HEK293 (cell line): ENCODE measurements around the gene PAIP2.

Experiments
- IKZF3 ChIP-seq: fragments of 450-650 bp; IDR thresholded peaks from 2 replicates; pipeline ENCODE4 v1.5.0; 2018; ENCODE audit warnings: missing biosample characterization, mild to moderate bottlenecking, missing genetic modification characterization, moderate library complexity
- KLF1 ChIP-seq: fragments of 450-650 bp; formaldehyde crosslinking; IDR thresholded peaks from 2 replicates; pipeline ENCODE4 v1.5.1; 2016; ENCODE audit warnings: missing biosample characterization, missing genetic modification characterization
- KLF10 ChIP-seq: fragments of 450-650 bp; IDR thresholded peaks from 2 replicates; pipeline ENCODE4 v1.5.1; 2018; ENCODE audit warnings: missing biosample characterization, mild to moderate bottlenecking, missing genetic modification characterization
- OSR2 ChIP-seq: fragments of 450-650 bp; formaldehyde crosslinking; IDR thresholded peaks from 2 replicates; pipeline ENCODE4 v1.5.1; 2016; ENCODE audit warnings: missing biosample characterization, missing genetic modification characterization
- PRDM1 ChIP-seq: fragments of 450-650 bp; formaldehyde crosslinking; IDR thresholded peaks from 2 replicates; pipeline ENCODE4; 2016; ENCODE audit warnings: missing biosample characterization, missing genetic modification characterization
- SETDB1 ChIP-seq: IDR thresholded peaks from one replicate; pipeline ENCODE4 v1.6.1; 2017; ENCODE audit warnings: mild to moderate bottlenecking, low read length, moderate library complexity, mixed read lengths; ENCODE audit not compliant: insufficient read length
- TCF7L2 ChIP-seq: IDR thresholded peaks from 2 replicates; pipeline ENCODE4 v1.6.1; 2011; ENCODE audit warnings: low read depth, mild to moderate bottlenecking, inconsistent platforms, low read length, moderate library complexity, borderline replicate concordance
- ZBTB21 ChIP-seq: fragments of 450-650 bp; formaldehyde crosslinking; IDR thresholded peaks from 2 replicates; pipeline ENCODE4 v1.5.1; 2017; ENCODE audit warnings: missing biosample characterization, missing genetic modification characterization
- ZEB2 ChIP-seq: fragments of 450-650 bp; formaldehyde crosslinking; IDR thresholded peaks from 2 replicates; pipeline ENCODE4 v1.5.1; 2016; ENCODE audit warnings: missing biosample characterization, missing genetic modification characterization
- ZFP37 ChIP-seq: fragments of 450-650 bp; formaldehyde crosslinking; IDR thresholded peaks from 2 replicates; pipeline ENCODE4 v1.5.1; 2016; ENCODE audit warnings: missing biosample characterization, missing genetic modification characterization
- ZNF121 ChIP-seq: fragments of 450-650 bp; formaldehyde crosslinking; IDR thresholded peaks from 2 replicates; pipeline ENCODE4 v1.5.1; 2016; ENCODE audit warnings: missing biosample characterization, missing genetic modification characterization
- ZNF146 ChIP-seq: fragments of 450-650 bp; formaldehyde crosslinking; IDR thresholded peaks from 2 replicates; pipeline ENCODE4 v1.5.1; 2016; ENCODE audit warnings: missing biosample characterization, missing genetic modification characterization
- ZNF16 ChIP-seq: fragments of 450-650 bp; formaldehyde crosslinking; IDR thresholded peaks from 2 replicates; pipeline ENCODE4 v1.5.1; 2016; ENCODE audit warnings: low read depth, missing biosample characterization, missing genetic modification characterization
- ZNF324 ChIP-seq: fragments of 450-650 bp; formaldehyde crosslinking; IDR thresholded peaks from 2 replicates; pipeline ENCODE4 v1.5.1; 2016; ENCODE audit warnings: missing biosample characterization, missing genetic modification characterization
- ZNF366 ChIP-seq: fragments of 450-650 bp; formaldehyde crosslinking; conservative IDR thresholded peaks from 2 replicates; pipeline ENCODE4 v1.5.1; 2016; ENCODE audit warnings: missing biosample characterization, missing genetic modification characterization
- ZNF37A ChIP-seq: fragments of 450-650 bp; IDR thresholded peaks from 2 replicates; pipeline ENCODE4 v1.5.1; 2018; ENCODE audit warnings: missing biosample characterization, missing genetic modification characterization
- ZNF404 ChIP-seq: fragments of 450-650 bp; formaldehyde crosslinking; IDR thresholded peaks from 2 replicates; pipeline ENCODE4 v1.5.1; 2017; ENCODE audit warnings: missing biosample characterization, missing genetic modification characterization
- ZNF473 ChIP-seq: fragments of 450-650 bp; formaldehyde crosslinking; IDR thresholded peaks from 2 replicates; pipeline ENCODE4 v1.5.1; 2017; ENCODE audit warnings: missing biosample characterization, missing genetic modification characterization
- ZNF548 ChIP-seq: fragments of 450-650 bp; formaldehyde crosslinking; IDR thresholded peaks from 2 replicates; pipeline ENCODE4 v1.5.1; 2016; ENCODE audit warnings: missing biosample characterization, missing genetic modification characterization
- ZNF549 ChIP-seq: fragments of 450-650 bp; IDR thresholded peaks from 2 replicates; pipeline ENCODE4 v1.5.1; 2018; ENCODE audit warnings: missing biosample characterization, missing genetic modification characterization, mild to moderate bottlenecking, inconsistent platforms, moderate library complexity
- ZNF623 ChIP-seq: fragments of 450-650 bp; formaldehyde crosslinking; IDR thresholded peaks from 2 replicates; pipeline ENCODE4 v1.5.1; 2016; ENCODE audit warnings: missing biosample characterization, missing genetic modification characterization
- ZNF660 ChIP-seq: fragments of 450-650 bp; IDR thresholded peaks from 2 replicates; pipeline ENCODE4 v1.5.1; 2018; ENCODE audit warnings: missing biosample characterization, mild to moderate bottlenecking, missing genetic modification characterization
- ZNF76 ChIP-seq: fragments of 450-650 bp; formaldehyde crosslinking; IDR thresholded peaks from 2 replicates; pipeline ENCODE4; 2016; ENCODE audit warnings: low read depth, missing biosample characterization, missing genetic modification characterization, borderline replicate concordance
- ZSCAN30 ChIP-seq: fragments of 450-650 bp; IDR thresholded peaks from 2 replicates; pipeline ENCODE4 v1.5.1; 2018; ENCODE audit warnings: missing biosample characterization, mild to moderate bottlenecking, missing genetic modification characterization, moderate library complexity
- TF ChIP-seq, protein P1 (sequence below): fragments of 450-650 bp; formaldehyde crosslinking; IDR thresholded peaks from 2 replicates; pipeline ENCODE4; 2016; ENCODE audit warnings: missing biosample characterization, missing genetic modification characterization
- TF ChIP-seq, protein P2 (sequence below): IDR thresholded peaks from 2 replicates; pipeline ENCODE4 v1.6.1; 2011; ENCODE audit warnings: mild to moderate bottlenecking, low read depth, low read length, borderline replicate concordance
- TF ChIP-seq, protein P3 (sequence below): fragments of 450-650 bp; formaldehyde crosslinking; IDR thresholded peaks from 2 replicates; pipeline ENCODE4 v1.5.1; 2016; ENCODE audit warnings: missing biosample characterization, missing genetic modification characterization
- TF ChIP-seq, protein P4 (sequence below): fragments of 450-650 bp; formaldehyde crosslinking; IDR thresholded peaks from 2 replicates; pipeline ENCODE4 v1.5.1; 2016; ENCODE audit warnings: missing biosample characterization, missing genetic modification characterization
- TF ChIP-seq, protein P5 (sequence below): fragments of 450-650 bp; formaldehyde crosslinking; optimal IDR thresholded peaks from 2 replicates; pipeline ENCODE3; 2016; ENCODE audit warnings: missing biosample characterization, mild to moderate bottlenecking, missing genetic modification characterization
- TF ChIP-seq, protein P6 (sequence below): fragments of 450-650 bp; formaldehyde crosslinking; IDR thresholded peaks from 2 replicates; pipeline ENCODE4 v1.5.1; 2016; ENCODE audit warnings: missing biosample characterization, missing genetic modification characterization
- TF ChIP-seq, protein P7 (sequence below): fragments of 450-650 bp; formaldehyde crosslinking; IDR thresholded peaks from 2 replicates; pipeline ENCODE4 v1.5.1; 2016; ENCODE audit warnings: missing biosample characterization, missing genetic modification characterization

The PAIP2 gene

DNA sequence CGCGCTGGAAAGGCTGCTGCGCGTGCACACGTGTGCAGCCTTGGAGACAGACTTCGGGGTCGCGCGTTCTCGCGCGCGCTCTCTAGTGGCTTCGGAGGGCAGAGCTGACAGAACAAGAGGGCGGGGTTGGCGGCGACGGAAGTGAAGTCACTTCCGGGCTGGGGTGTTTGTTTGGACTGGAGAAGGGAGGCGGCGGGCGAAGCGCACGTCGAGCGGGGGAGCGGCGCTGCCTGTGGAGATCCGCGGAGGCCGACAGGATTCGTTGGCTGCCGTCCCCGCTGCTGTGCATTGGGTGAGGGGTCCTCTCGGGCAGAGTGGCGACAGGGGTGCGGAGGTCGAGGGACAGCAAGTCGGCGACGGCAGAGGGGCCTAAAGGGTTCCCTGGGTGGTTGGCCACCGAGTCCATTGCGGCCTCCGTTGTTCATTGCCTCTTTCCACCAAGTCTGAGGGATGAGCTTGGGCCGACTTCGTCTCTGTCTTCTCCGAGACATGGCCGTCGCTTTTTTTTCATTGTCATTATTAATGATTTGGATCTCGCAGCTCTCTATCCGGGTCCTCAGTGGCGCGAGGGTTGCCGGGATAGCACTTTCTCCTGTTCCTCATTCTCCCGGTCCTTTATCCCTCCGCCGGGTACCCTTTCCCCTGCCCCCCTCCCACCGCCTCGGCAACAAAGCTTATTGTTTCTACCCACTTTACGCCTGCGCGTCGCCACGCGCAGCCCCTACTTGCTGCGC, at the start of gene PAIP2 (continued):
- TF ChIP-seq, protein P1, sequence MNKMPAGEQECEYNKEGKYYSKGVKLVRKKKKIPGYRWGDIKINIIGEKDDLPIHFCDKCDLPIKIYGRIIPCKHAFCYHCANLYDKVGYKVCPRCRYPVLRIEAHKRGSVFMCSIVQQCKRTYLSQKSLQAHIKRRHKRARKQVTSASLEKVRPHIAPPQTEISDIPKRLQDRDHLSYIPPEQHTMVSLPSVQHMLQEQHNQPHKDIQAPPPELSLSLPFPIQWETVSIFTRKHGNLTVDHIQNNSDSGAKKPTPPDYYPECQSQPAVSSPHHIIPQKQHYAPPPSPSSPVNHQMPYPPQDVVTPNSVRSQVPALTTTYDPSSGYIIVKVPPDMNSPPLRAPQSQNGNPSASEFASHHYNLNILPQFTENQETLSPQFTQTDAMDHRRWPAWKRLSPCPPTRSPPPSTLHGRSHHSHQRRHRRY (tag by site-specific recombination) = 0 out of 2 replicates have a peak, but pooled peaks have one; percentile 82
- 0 out of 2 replicates have a peak, but pooled peaks have one; percentile 27 for TF ChIP-seq ZNF548 (tag by site-specific recombination)
- TF ChIP-seq, protein P2, sequence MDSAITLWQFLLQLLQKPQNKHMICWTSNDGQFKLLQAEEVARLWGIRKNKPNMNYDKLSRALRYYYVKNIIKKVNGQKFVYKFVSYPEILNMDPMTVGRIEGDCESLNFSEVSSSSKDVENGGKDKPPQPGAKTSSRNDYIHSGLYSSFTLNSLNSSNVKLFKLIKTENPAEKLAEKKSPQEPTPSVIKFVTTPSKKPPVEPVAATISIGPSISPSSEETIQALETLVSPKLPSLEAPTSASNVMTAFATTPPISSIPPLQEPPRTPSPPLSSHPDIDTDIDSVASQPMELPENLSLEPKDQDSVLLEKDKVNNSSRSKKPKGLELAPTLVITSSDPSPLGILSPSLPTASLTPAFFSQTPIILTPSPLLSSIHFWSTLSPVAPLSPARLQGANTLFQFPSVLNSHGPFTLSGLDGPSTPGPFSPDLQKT = no peak; the same call in 1 of the 2 replicates
- TF ChIP-seq, protein P3, sequence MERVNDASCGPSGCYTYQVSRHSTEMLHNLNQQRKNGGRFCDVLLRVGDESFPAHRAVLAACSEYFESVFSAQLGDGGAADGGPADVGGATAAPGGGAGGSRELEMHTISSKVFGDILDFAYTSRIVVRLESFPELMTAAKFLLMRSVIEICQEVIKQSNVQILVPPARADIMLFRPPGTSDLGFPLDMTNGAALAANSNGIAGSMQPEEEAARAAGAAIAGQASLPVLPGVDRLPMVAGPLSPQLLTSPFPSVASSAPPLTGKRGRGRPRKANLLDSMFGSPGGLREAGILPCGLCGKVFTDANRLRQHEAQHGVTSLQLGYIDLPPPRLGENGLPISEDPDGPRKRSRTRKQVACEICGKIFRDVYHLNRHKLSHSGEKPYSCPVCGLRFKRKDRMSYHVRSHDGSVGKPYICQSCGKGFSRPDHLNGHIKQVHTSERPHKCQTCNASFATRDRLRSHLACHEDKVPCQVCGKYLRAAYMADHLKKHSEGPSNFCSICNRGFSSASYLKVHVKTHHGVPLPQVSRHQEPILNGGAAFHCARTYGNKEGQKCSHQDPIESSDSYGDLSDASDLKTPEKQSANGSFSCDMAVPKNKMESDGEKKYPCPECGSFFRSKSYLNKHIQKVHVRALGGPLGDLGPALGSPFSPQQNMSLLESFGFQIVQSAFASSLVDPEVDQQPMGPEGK (tag by site-specific recombination) = peak; percentile 90
- TF ChIP-seq ZNF76 (tag by site-specific recombination) = peak; percentile 90
- peak; percentile 60; the same call in 1 of the 2 replicates for TF ChIP-seq ZNF146 (tag by site-specific recombination)
- TF ChIP-seq ZNF324 = peak; percentile 99
- peak; percentile 47; the same call in 1 of the 2 replicates for TF ChIP-seq ZSCAN30 (tag by site-specific recombination)
- no peak for TF ChIP-seq SETDB1
- TF ChIP-seq PRDM1 = peak; percentile 95
- TF ChIP-seq ZNF623 (tag by site-specific recombination) = peak; percentile 31; the same call in 1 of the 2 replicates
- peak; percentile 71; the same call in 1 of the 2 replicates for TF ChIP-seq ZBTB21 (tag by site-specific recombination)
- no peak for TF ChIP-seq ZNF549
- peak; percentile 92 for TF ChIP-seq KLF1 (tag by site-specific recombination)
- peak; percentile 75 for TF ChIP-seq KLF10 (tag by site-specific recombination)
- no peak for TF ChIP-seq ZNF404 (tag by site-specific recombination)
- TF ChIP-seq ZNF660 = peak; percentile 61
- TF ChIP-seq, protein P4, sequence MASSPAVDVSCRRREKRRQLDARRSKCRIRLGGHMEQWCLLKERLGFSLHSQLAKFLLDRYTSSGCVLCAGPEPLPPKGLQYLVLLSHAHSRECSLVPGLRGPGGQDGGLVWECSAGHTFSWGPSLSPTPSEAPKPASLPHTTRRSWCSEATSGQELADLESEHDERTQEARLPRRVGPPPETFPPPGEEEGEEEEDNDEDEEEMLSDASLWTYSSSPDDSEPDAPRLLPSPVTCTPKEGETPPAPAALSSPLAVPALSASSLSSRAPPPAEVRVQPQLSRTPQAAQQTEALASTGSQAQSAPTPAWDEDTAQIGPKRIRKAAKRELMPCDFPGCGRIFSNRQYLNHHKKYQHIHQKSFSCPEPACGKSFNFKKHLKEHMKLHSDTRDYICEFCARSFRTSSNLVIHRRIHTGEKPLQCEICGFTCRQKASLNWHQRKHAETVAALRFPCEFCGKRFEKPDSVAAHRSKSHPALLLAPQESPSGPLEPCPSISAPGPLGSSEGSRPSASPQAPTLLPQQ (tag by site-specific recombination) = peak; percentile 85
- TF ChIP-seq ZNF16 (tag by site-specific recombination) = no peak
- peak; percentile 95 for TF ChIP-seq ZFP37 (tag by site-specific recombination)
- TF ChIP-seq, protein P5, sequence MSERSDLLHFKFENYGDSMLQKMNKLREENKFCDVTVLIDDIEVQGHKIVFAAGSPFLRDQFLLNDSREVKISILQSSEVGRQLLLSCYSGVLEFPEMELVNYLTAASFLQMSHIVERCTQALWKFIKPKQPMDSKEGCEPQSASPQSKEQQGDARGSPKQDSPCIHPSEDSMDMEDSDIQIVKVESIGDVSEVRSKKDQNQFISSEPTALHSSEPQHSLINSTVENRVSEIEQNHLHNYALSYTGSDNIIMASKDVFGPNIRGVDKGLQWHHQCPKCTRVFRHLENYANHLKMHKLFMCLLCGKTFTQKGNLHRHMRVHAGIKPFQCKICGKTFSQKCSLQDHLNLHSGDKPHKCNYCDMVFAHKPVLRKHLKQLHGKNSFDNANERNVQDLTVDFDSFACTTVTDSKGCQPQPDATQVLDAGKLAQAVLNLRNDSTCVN (tag by site-specific recombination) = peak; percentile 99
- no peak for TF ChIP-seq ZNF37A (tag by site-specific recombination)
- TF ChIP-seq, protein P6, sequence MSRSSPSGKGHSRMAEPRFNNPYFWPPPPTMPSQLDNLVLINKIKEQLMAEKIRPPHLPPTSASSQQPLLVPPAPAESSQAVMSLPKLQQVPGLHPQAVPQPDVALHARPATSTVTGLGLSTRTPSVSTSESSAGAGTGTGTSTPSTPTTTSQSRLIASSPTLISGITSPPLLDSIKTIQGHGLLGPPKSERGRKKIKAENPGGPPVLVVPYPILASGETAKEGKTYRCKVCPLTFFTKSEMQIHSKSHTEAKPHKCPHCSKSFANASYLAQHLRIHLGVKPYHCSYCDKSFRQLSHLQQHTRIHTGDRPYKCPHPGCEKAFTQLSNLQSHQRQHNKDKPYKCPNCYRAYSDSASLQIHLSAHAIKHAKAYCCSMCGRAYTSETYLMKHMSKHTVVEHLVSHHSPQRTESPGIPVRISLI (tag by site-specific recombination) = peak; percentile 100
- no peak for TF ChIP-seq TCF7L2
- peak; percentile 85 for TF ChIP-seq ZNF366 (tag by site-specific recombination)
- peak; percentile 99 for TF ChIP-seq IKZF3
- TF ChIP-seq OSR2 (tag by site-specific recombination) = peak; percentile 48; the same call in 1 of the 2 replicates
- TF ChIP-seq, protein P7, sequence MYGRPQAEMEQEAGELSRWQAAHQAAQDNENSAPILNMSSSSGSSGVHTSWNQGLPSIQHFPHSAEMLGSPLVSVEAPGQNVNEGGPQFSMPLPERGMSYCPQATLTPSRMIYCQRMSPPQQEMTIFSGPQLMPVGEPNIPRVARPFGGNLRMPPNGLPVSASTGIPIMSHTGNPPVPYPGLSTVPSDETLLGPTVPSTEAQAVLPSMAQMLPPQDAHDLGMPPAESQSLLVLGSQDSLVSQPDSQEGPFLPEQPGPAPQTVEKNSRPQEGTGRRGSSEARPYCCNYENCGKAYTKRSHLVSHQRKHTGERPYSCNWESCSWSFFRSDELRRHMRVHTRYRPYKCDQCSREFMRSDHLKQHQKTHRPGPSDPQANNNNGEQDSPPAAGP (tag by site-specific recombination) = peak; percentile 97
- TF ChIP-seq ZEB2 = peak; percentile 95
- TF ChIP-seq ZNF121 (tag by site-specific recombination) = 0 out of 2 replicates have a peak, but pooled peaks have one; percentile 4
- no peak for TF ChIP-seq ZNF473 (tag by site-specific recombination)
